Mesenchymal stem cell (in vitro differentiated cells and primary cell): ENCODE data around the gene PRKCB.

Experiments
- DNase-seq: peaks from one replicate; pipeline ENCODE4 v3.0.0-alpha.2; 2013
- H2AFZ ChIP-seq: one replicate; pipeline ENCODE4 v1.6.1; 2013; ENCODE audit warnings: low read depth, mild to moderate bottlenecking, control low read depth, inconsistent platforms, low read length, moderate library complexity
- H2AK5ac ChIP-seq: 2 replicates; pipeline ENCODE4 v1.6.1; 2013; ENCODE audit warnings: low read length, moderate library complexity, mild to moderate bottlenecking, inconsistent platforms; ENCODE audit not compliant: severe bottlenecking
- H2BK120ac ChIP-seq: one replicate; pipeline ENCODE4 v1.6.1; 2013; ENCODE audit warnings: low read depth, mild to moderate bottlenecking, inconsistent platforms, low read length, moderate library complexity
- H2BK12ac ChIP-seq, 2 experiments: one replicate each; pipeline ENCODE4 v1.6.1; 2013; ENCODE audit warnings: inconsistent platforms in 2 of 2, low read length in 2 of 2, mild to moderate bottlenecking in 2 of 2, moderate library complexity in 2 of 2, control low read depth in 1 of 2
- H2BK15ac ChIP-seq: one replicate; pipeline ENCODE4 v1.6.1; 2013; ENCODE audit warnings: mild to moderate bottlenecking, low read depth, inconsistent platforms; ENCODE audit not compliant: poor library complexity, severe bottlenecking
- H2BK5ac ChIP-seq: 2 replicates; pipeline ENCODE4 v1.6.1; 2013; ENCODE audit warnings: low read depth, mild to moderate bottlenecking, low read length, control low read depth, inconsistent platforms; ENCODE audit not compliant: poor library complexity, severe bottlenecking
- H3K14ac ChIP-seq, 2 experiments: one replicate each; pipeline ENCODE4 v1.6.1; 2013; ENCODE audit warnings: inconsistent platforms in 2 of 2, low read length in 2 of 2, control low read depth in 1 of 2, mild to moderate bottlenecking in 1 of 2, moderate library complexity in 1 of 2
- H3K18ac ChIP-seq, 2 experiments: one replicate each; pipeline ENCODE4 v1.6.1; 2013; ENCODE audit warnings: inconsistent platforms in 2 of 2, low read length in 2 of 2, control low read depth in 1 of 2, low read depth in 1 of 2, mild to moderate bottlenecking in 1 of 2
- H3K23ac ChIP-seq, 2 experiments: one replicate each; pipeline ENCODE4 v1.6.1; 2013; ENCODE audit warnings: inconsistent platforms in 2 of 2, low read length in 2 of 2, mild to moderate bottlenecking in 2 of 2, moderate library complexity in 2 of 2, control low read depth in 1 of 2
- H3K27ac ChIP-seq: 2 replicates; pipeline ENCODE4 v1.5.1; 2013; ENCODE audit warnings: mild to moderate bottlenecking, moderate library complexity, low read length, control low read depth, inconsistent platforms; ENCODE audit not compliant: poor library complexity, severe bottlenecking
- H3K27me3 ChIP-seq, 2 experiments: 2 replicates each; pipeline versions ENCODE4 v1.6.1 to v1.7.0; 2013; ENCODE audit warnings: low read length in 2 of 2, mild to moderate bottlenecking in 2 of 2, moderate library complexity in 2 of 2, control low read depth in 1 of 2, inconsistent platforms in 1 of 2; ENCODE audit not compliant: control insufficient read depth in 1 of 2, insufficient read depth in 1 of 2
- H3K36me3 ChIP-seq, 2 experiments: 2 replicates each; pipeline versions ENCODE4 v1.6.1 to v1.7.0; 2013; ENCODE audit warnings: low read length in 2 of 2, control low read depth in 1 of 2, inconsistent platforms in 1 of 2, low read depth in 1 of 2, mild to moderate bottlenecking in 1 of 2; ENCODE audit not compliant: insufficient read depth in 2 of 2, control insufficient read depth in 1 of 2
- H3K4ac ChIP-seq, 2 experiments: one replicate each; pipeline ENCODE4 v1.6.1; 2013; ENCODE audit warnings: inconsistent platforms in 2 of 2, low read length in 2 of 2, mild to moderate bottlenecking in 2 of 2, moderate library complexity in 2 of 2, control low read depth in 1 of 2, low read depth in 1 of 2
- H3K4me1 ChIP-seq: 2 replicates; pipeline ENCODE4 v1.6.1; 2013; ENCODE audit warnings: low read depth, low read length, control low read depth; ENCODE audit not compliant: control insufficient read depth, insufficient read depth
- H3K4me2 ChIP-seq: 2 replicates; pipeline ENCODE4 v1.6.1; 2013; ENCODE audit warnings: low read length, mild to moderate bottlenecking, inconsistent platforms; ENCODE audit not compliant: poor library complexity, severe bottlenecking
- H3K4me3 ChIP-seq, 2 experiments: 2 replicates each; pipeline versions ENCODE4 v1.5.1 to v1.7.0; 2013; ENCODE audit warnings: low read length in 2 of 2, mild to moderate bottlenecking in 2 of 2, control low read depth in 1 of 2, low read depth in 1 of 2; ENCODE audit not compliant: insufficient read depth in 1 of 2
- H3K79me1 ChIP-seq: replicated peaks from 2 replicates; pipeline ENCODE4 v1.6.1; 2013; ENCODE audit warnings: mild to moderate bottlenecking, control low read depth, low read length, inconsistent platforms; ENCODE audit not compliant: poor library complexity, severe bottlenecking
- H3K9ac ChIP-seq: 2 replicates; pipeline ENCODE4 v1.7.0; 2013; ENCODE audit warnings: mild to moderate bottlenecking, low read length, moderate library complexity
- H3K9me3 ChIP-seq: 2 replicates; pipeline ENCODE4 v1.7.0; 2013; ENCODE audit warnings: mild to moderate bottlenecking, low read length; ENCODE audit not compliant: control insufficient read depth
- H4K8ac ChIP-seq: one replicate; pipeline ENCODE4 v1.6.1; 2013; ENCODE audit warnings: inconsistent platforms, mild to moderate bottlenecking, low read length, moderate library complexity
- H4K91ac ChIP-seq: one replicate; pipeline ENCODE4 v1.6.1; 2013; ENCODE audit warnings: mild to moderate bottlenecking, low read length, inconsistent platforms
- WGBS: methylation state at CpG from one replicate; pipeline ENCODE4 v1.1.7; 2013; ENCODE audit warnings: mixed read lengths; 5-methylcytosine and 5-hydroxymethylcytosine counted together

PRKCB gene

GRCh38 chr16:23840310-23840709 lies 4.5 kb downstream of the PRKCB start:
- Histone ChIP-seq H3K36me3 (no peaks in the 10 kb centered on the region), H3K4me3 (no peak overlapping the region), H2AK5ac (no peak overlapping the region), H3K27me3 (peaks cover 29 to 45% of the 10 kb centered on the region in 2 experiments), H3K9ac (no peak overlapping the region), H4K8ac (no peak overlapping the region), H3K18ac (no peak overlapping the region), H2BK120ac (no peak overlapping the region), H3K27ac (no peak overlapping the region), H3K14ac (no peak overlapping the region), H3K4me2 (no peak overlapping the region), H3K23ac (no peak overlapping the region), H4K91ac (no peak overlapping the region), H3K79me1 (no peaks in the 10 kb centered on the region), H3K9me3 (no peaks in the 10 kb centered on the region), H2AFZ (no peak overlapping the region), H3K4me1 (peaks cover 11% of the 10 kb centered on the region), H3K4ac (no peak overlapping the region), H2BK5ac (no peak overlapping the region), H2BK15ac (no peak overlapping the region), H2BK12ac (no peak overlapping the region)
- DNase-seq, result no peak
- WGBS, result 73% methylated on average over 1 of the region's 3 CpGs

- Histone ChIP-seq H2BK5ac (no peak overlapping the region), H3K27ac (no peak overlapping the region), H3K36me3 (no peaks in the 10 kb centered on the region), H3K9me3 (no peaks in the 10 kb centered on the region), H2BK15ac (no peak overlapping the region), H2BK120ac (no peak overlapping the region), H3K18ac (no peak overlapping the region), H2AK5ac (no peak overlapping the region), H3K4me1 (no peaks in the 10 kb centered on the region), H3K4me2 (no peak overlapping the region), H4K91ac (no peak overlapping the region), H3K9ac (no peak overlapping the region), H3K27me3 (peaks cover 18 to 34% of the 10 kb centered on the region in 2 experiments), H3K14ac (no peak overlapping the region), H2BK12ac (no peak overlapping the region), H4K8ac (no peak overlapping the region), H3K23ac (no peak overlapping the region), H3K79me1 (no peaks in the 10 kb centered on the region), H2AFZ (no peak overlapping the region), H3K4me3 (no peak overlapping the region), H3K4ac (no peak overlapping the region)
- no peak for DNase-seq
- WGBS, result 83% methylated on average over 3 of the region's 3 CpGs
These were observed 6.4 kb downstream of the PRKCB start for GRCh38 chr16:23842137-23842600.

GRCh38 chr16:23843143-23843542 lies 7.4 kb downstream of the PRKCB start:
- no peak overlapping the region for H2BK5ac ChIP-seq
- H3K14ac ChIP-seq, result no peak overlapping the region
- H3K27me3 ChIP-seq, result peaks cover 8 to 25% of the 10 kb centered on the region in 2 experiments
- H3K18ac ChIP-seq, result no peak overlapping the region
- WGBS, result 49% methylated on average over 4 of the region's 4 CpGs
- H3K4me3 ChIP-seq, result no peak overlapping the region
- H2BK12ac ChIP-seq, result no peak overlapping the region
- no peaks in the 10 kb centered on the region for H3K9me3 ChIP-seq
- H2BK15ac ChIP-seq, result no peak overlapping the region
- H3K4me1 ChIP-seq, result no peaks in the 10 kb centered on the region
- no peak overlapping the region for H4K91ac ChIP-seq
- H2AK5ac ChIP-seq, result no peak overlapping the region
- no peak overlapping the region for H3K4me2 ChIP-seq
- H3K27ac ChIP-seq, result no peak overlapping the region
- no peak overlapping the region for H2AFZ ChIP-seq
- no peak for DNase-seq
- no peaks in the 10 kb centered on the region for H3K79me1 ChIP-seq
- no peak overlapping the region for H3K23ac ChIP-seq
- no peak overlapping the region for H2BK120ac ChIP-seq
- H3K36me3 ChIP-seq, result no peaks in the 10 kb centered on the region
- no peak overlapping the region for H3K4ac ChIP-seq
- no peak overlapping the region for H4K8ac ChIP-seq
- no peak overlapping the region for H3K9ac ChIP-seq

GRCh38 chr16:23847251-23847650 lies 11.5 kb downstream of the PRKCB start:
- H3K27ac ChIP-seq, result no peak overlapping the region
- no peak overlapping the region for H3K9ac ChIP-seq
- H2BK15ac ChIP-seq, result no peak overlapping the region
- H2BK12ac ChIP-seq, result no peak overlapping the region
- WGBS, result 57% methylated on average over 3 of the region's 3 CpGs
- peaks cover 6% of the 10 kb centered on the region for H3K9me3 ChIP-seq
- no peaks in the 10 kb centered on the region for H3K36me3 ChIP-seq
- no peak overlapping the region for H4K91ac ChIP-seq
- DNase-seq, result no peak
- no peak overlapping the region for H3K4ac ChIP-seq
- no peak overlapping the region for H3K23ac ChIP-seq
- H3K27me3 ChIP-seq, result no peaks in the 10 kb centered on the region
- H2AFZ ChIP-seq, result no peak overlapping the region
- no peak overlapping the region for H2AK5ac ChIP-seq
- H3K18ac ChIP-seq, result no peak overlapping the region
- H3K4me1 ChIP-seq, result no peaks in the 10 kb centered on the region
- no peak overlapping the region for H3K4me3 ChIP-seq
- no peak overlapping the region for H2BK5ac ChIP-seq
- no peak overlapping the region for H2BK120ac ChIP-seq
- H3K79me1 ChIP-seq, result no peaks in the 10 kb centered on the region
- H3K4me2 ChIP-seq, result no peak overlapping the region
- no peak overlapping the region for H3K14ac ChIP-seq
- no peak overlapping the region for H4K8ac ChIP-seq
